WTC11 (cell line): ENCODE results near the gene UBE2J2. TPM values are rescaled to one million over a fixed set of nuclear protein-coding genes. Genes with fewer than 3 reads are reported as not detected.

Experiments used
- ATAC-seq: fragments of 200-7000 bp; cut with Tn5 transposase; 2 replicates; pipeline ENCODE4 v1.10.0; 2021; ENCODE audit warnings: mild to moderate bottlenecking, moderate library complexity
- CTCF ChIA-PET: fragments of 300-600 bp; sonication (Branson Sonifier 250); formaldehyde crosslinking; loops from one replicate; lab custom pipeline; 2021; ENCODE audit warnings: antibody characterized with exemption; lab: Charles Lee
- POLR2A ChIA-PET: fragments of 350-600 bp; sonication (Branson Sonifier 250); formaldehyde crosslinking; loops from one replicate; lab custom pipeline; 2021; ENCODE audit warnings: antibody characterized with exemption; lab: Charles Lee
- DNase-seq: peaks from one replicate; pipeline ENCODE4 v3.0.0; 2021; ENCODE audit warnings: low spot score
- H3K27ac Mint-ChIP-seq: 2 replicates; pipeline ENCODE4 v1.8.0; 2021; ENCODE audit warnings: mixed read lengths
- H3K27me3 Mint-ChIP-seq: 2 replicates; pipeline ENCODE4 v1.8.0; 2021; ENCODE audit warnings: low read depth, mild to moderate bottlenecking, moderate library complexity, mixed read lengths
- H3K36me3 Mint-ChIP-seq: 2 replicates; pipeline ENCODE4 v1.8.0; 2021; ENCODE audit warnings: mixed read lengths
- H3K4me1 Mint-ChIP-seq: 2 replicates; pipeline ENCODE4 v1.8.0; 2022; ENCODE audit warnings: mixed read lengths
- H3K4me3 Mint-ChIP-seq: 2 replicates; pipeline ENCODE4 v1.8.0; 2021; ENCODE audit warnings: mild to moderate bottlenecking, moderate library complexity, mixed read lengths
- H3K9me3 Mint-ChIP-seq: 2 replicates; pipeline ENCODE4 v1.8.0; 2021; ENCODE audit warnings: mixed read lengths
- ARID4B ChIP-seq: sonication (generic); formaldehyde crosslinking; IDR thresholded peaks from 2 replicates; pipeline ENCODE4 v1.8.0; 2023; ENCODE audit warnings: missing genetic modification reagents, mild to moderate bottlenecking, borderline replicate concordance
- ATF2 ChIP-seq: sonication (generic); formaldehyde crosslinking; IDR thresholded peaks from 2 replicates; pipeline ENCODE4 v1.8.1; 2022; ENCODE audit warnings: low read depth, missing genetic modification reagents, borderline replicate concordance
- CREB1 ChIP-seq: sonication (generic); formaldehyde crosslinking; IDR thresholded peaks from 2 replicates; pipeline ENCODE4 v1.8.0; 2023; ENCODE audit warnings: mild to moderate bottlenecking, missing genetic modification reagents
- CTCF ChIP-seq: fragments of 200-600 bp; IDR thresholded peaks from 2 replicates; pipeline ENCODE4 v1.8.0; 2022; ENCODE audit warnings: antibody characterized with exemption
- E2F1 ChIP-seq: sonication (generic); formaldehyde crosslinking; IDR thresholded peaks from 2 replicates; pipeline ENCODE4 v1.8.0; 2022; ENCODE audit warnings: mild to moderate bottlenecking, missing genetic modification reagents
- E2F5 ChIP-seq: sonication (generic); formaldehyde crosslinking; IDR thresholded peaks from 2 replicates; pipeline ENCODE4 v1.8.1; 2022; ENCODE audit warnings: mild to moderate bottlenecking, moderate library complexity, missing genetic modification reagents
- ESRRA ChIP-seq: sonication (generic); formaldehyde crosslinking; IDR thresholded peaks from 2 replicates; pipeline ENCODE4 v1.8.1; 2022; ENCODE audit warnings: mild to moderate bottlenecking, missing genetic modification reagents, borderline replicate concordance
- FOXK1 ChIP-seq: sonication (generic); formaldehyde crosslinking; IDR thresholded peaks from 2 replicates; pipeline ENCODE4 v1.8.0; 2022; ENCODE audit warnings: mild to moderate bottlenecking, moderate library complexity, missing genetic modification reagents
- FOXP4 ChIP-seq: sonication (generic); formaldehyde crosslinking; IDR thresholded peaks from 2 replicates; pipeline ENCODE4 v1.8.0; 2022; ENCODE audit warnings: mild to moderate bottlenecking, missing genetic modification reagents
- GRHL2 ChIP-seq: fragments of 250-450 bp; sonication (Bioruptor Pico); IDR thresholded peaks from 2 replicates; pipeline ENCODE4 v1.8.0; 2022; ENCODE audit warnings: mild to moderate bottlenecking, moderate library complexity; ENCODE audit not compliant: insufficient replicate concordance, severe bottlenecking
- IRF2 ChIP-seq: sonication (generic); formaldehyde crosslinking; IDR thresholded peaks from 2 replicates; pipeline ENCODE4 v1.8.0; 2022; ENCODE audit warnings: low read depth, missing genetic modification reagents, borderline replicate concordance
- JUN ChIP-seq: sonication (generic); formaldehyde crosslinking; IDR thresholded peaks from 2 replicates; pipeline ENCODE4 v1.8.0; 2023; ENCODE audit warnings: mild to moderate bottlenecking, missing genetic modification reagents
- MAX ChIP-seq: sonication (generic); formaldehyde crosslinking; IDR thresholded peaks from 2 replicates; pipeline ENCODE4 v1.8.0; 2022; ENCODE audit warnings: mild to moderate bottlenecking, missing genetic modification reagents
- NFE2L1 ChIP-seq: sonication (generic); formaldehyde crosslinking; IDR thresholded peaks from 2 replicates; pipeline ENCODE4 v1.8.1; 2023; ENCODE audit warnings: missing genetic modification reagents
- RELA ChIP-seq: sonication (generic); formaldehyde crosslinking; IDR thresholded peaks from 2 replicates; pipeline ENCODE4 v1.8.1; 2022; ENCODE audit warnings: missing genetic modification reagents, mild to moderate bottlenecking, borderline replicate concordance
- TEAD4 ChIP-seq: sonication (generic); formaldehyde crosslinking; IDR thresholded peaks from 2 replicates; pipeline ENCODE4 v1.8.0; 2022; ENCODE audit warnings: mild to moderate bottlenecking, missing genetic modification reagents
- USF2 ChIP-seq: sonication (generic); formaldehyde crosslinking; IDR thresholded peaks from 2 replicates; pipeline ENCODE4 v1.8.1; 2023; ENCODE audit warnings: mild to moderate bottlenecking, missing genetic modification reagents, moderate library complexity
- ZNF219 ChIP-seq: sonication (generic); formaldehyde crosslinking; IDR thresholded peaks from 2 replicates; pipeline ENCODE4 v1.8.0; 2023; ENCODE audit warnings: missing genetic modification reagents, mild to moderate bottlenecking, borderline replicate concordance
- ZNF263 ChIP-seq: sonication (generic); formaldehyde crosslinking; IDR thresholded peaks from 2 replicates; pipeline ENCODE4 v1.8.1; 2022; ENCODE audit warnings: low read depth, mild to moderate bottlenecking, moderate library complexity, missing genetic modification reagents
- ZNF512 ChIP-seq: sonication (generic); formaldehyde crosslinking; IDR thresholded peaks from 2 replicates; pipeline ENCODE4 v1.8.1; 2022; ENCODE audit warnings: missing genetic modification reagents, borderline replicate concordance
- total RNA-seq: library from RNA; stranded (reverse); gene quantifications from 3 replicates; pipeline ENCODE4 v1.2.3, GENCODE V29; 2021

Gene UBE2J2
- total RNA-seq, 1 experiment from 2014 or later = 72.2 TPM

GRCh38 chr1:1298861-1299685, 25.4 kb upstream of the UBE2J2 start:
- DNase-seq (peak; percentile 86), ATAC-seq (peak; percentile 68)
- POLR2A ChIA-PET = interaction anchor here (1.0 kb wide), 1 partner anchor 266 kb away, joined by 3 read pairs; no protein-coding TSS in a partner anchor
- H3K4me1 Mint-ChIP-seq = no peaks in the 10 kb centered on the region
- CTCF ChIA-PET = interaction anchor here (0.9 to 7.6 kb wide), 5 partner anchors 7 to 302 kb away, joined by 3 to 81 read pairs (median 6); partner anchors contain the start of gene UBE2J2
- H3K36me3 Mint-ChIP-seq = no peaks in the 10 kb centered on the region
- H3K4me3 Mint-ChIP-seq = no peak overlapping the region
- H3K27me3 Mint-ChIP-seq = no peaks in the 10 kb centered on the region
- H3K9me3 Mint-ChIP-seq = no peaks in the 10 kb centered on the region
- H3K27ac Mint-ChIP-seq = no peak overlapping the region
- TF ChIP-seq IRF2 (CRISPR knock-in tag) (no peak), CTCF (no peak), MAX (peak; percentile 51; the same call in 1 of the 2 replicates), ZNF219 (CRISPR knock-in tag) (0 out of 2 replicates have a peak, but pooled peaks have one; percentile 42), JUN (CRISPR knock-in tag) (0 out of 2 replicates have a peak, but pooled peaks have one; percentile 53), E2F1 (CRISPR knock-in tag) (no peak), FOXP4 (CRISPR knock-in tag) (peak; percentile 76), TEAD4 (CRISPR knock-in tag) (peak; percentile 70), ZNF263 (CRISPR knock-in tag) (no peak), ARID4B (CRISPR knock-in tag) (peak; percentile 91), GRHL2 (no peak), ZNF512 (CRISPR knock-in tag) (no peak; the same call in 1 of the 2 replicates), RELA (0 out of 2 replicates have a peak, but pooled peaks have one; percentile 48), CREB1 (CRISPR knock-in tag) (no peak), FOXK1 (CRISPR knock-in tag) (peak; percentile 36; the same call in 1 of the 2 replicates), NFE2L1 (CRISPR knock-in tag) (no peak), USF2 (CRISPR knock-in tag) (no peak), E2F5 (no peak), ESRRA (CRISPR knock-in tag) (peak; percentile 77; the same call in 1 of the 2 replicates), ATF2 (no peak)
